ENCODE data around the gene KANSL1L. TPM values are rescaled to one million over a fixed set of nuclear protein-coding genes. Genes with fewer than 3 reads are reported as not detected.

The KANSL1L gene
- total and polyA plus RNA-seq, 2 donors (not counting 1 experiment from before 2014, with no cell fraction given), result 7.3 to 26.1 TPM

DNA sequence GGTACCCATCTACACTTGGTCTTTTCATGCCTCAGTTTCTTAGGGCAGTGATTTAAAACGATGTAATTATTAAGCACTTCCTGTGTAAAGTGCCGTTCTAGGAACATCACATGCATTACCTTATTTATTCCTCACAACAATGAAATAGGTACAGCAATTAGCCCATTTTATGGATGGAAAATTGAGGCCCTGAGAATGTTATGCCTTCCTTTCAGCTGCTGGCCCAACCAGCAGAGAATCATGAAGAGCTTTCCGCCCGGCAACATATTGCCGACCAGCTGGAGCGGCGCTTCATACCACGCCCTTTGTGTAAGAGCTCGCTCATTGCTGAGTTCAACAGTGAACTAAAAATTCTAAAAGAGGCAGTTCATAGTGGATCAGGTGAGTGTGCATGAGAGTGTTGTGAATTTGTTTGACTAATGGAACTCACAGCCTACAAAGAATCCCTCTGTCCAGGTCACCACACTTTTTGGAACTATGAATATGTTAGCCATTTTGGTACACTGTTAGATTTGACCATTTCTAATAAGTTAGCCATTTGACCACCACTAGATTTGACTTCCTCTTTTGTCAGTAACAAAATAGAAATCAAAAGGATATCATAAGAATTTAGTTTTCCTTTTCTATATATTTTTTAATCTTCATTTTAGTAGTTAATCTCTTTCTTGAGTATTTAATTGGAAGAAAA is 194.4 kb downstream of the KANSL1L start:
- Histone ChIP-seq H3K27ac (ENCODE audit: insufficient read depth, low read length) (no peak overlapping the region), H3K4me2 (ENCODE audit: extremely low read depth, insufficient read depth, low read length) (no peak overlapping the region), H3K4me3 (replicated peaks in 1 of 4; ENCODE audit: control extremely low read depth in 1 of 4, insufficient read depth in 1 of 4, low read depth in 3 of 4, low read length in 4 of 4) (no peak overlapping the region), H3K4me1 (ENCODE audit: control insufficient read depth, extremely low read depth, insufficient read depth, low read length) (no peaks in the 10 kb centered on the region), H2AFZ (ENCODE audit: low read length) (no peak overlapping the region), H4K20me1 (ENCODE audit: control insufficient read depth, extremely low read depth, insufficient read depth, low read length) (no peaks in the 10 kb centered on the region), H3K36me3 (ENCODE audit: control insufficient read depth, insufficient read depth, low read length) (no peaks in the 10 kb centered on the region), H3K79me2 (ENCODE audit: control insufficient read depth, insufficient read depth, low read length) (no peaks in the 10 kb centered on the region), H3K9me3 (ENCODE audit: control insufficient read depth, insufficient read depth, low read depth, low read length) (no peaks in the 10 kb centered on the region), H3K9ac (ENCODE audit: insufficient read depth, low read length) (no peak overlapping the region), H3K27me3 (ENCODE audit: control insufficient read depth, insufficient read depth, low read length) (no peaks in the 10 kb centered on the region)
- TF ChIP-seq EZH2 (IDR thresholded peaks at IDR 0.05; ENCODE audit: low read length, missing control alignments), result no peak
- TF ChIP-seq CTCF (conservative IDR thresholded peaks at IDR 0.05 in 1 of 2, IDR thresholded peaks at IDR 0.05 in 1 of 2; ENCODE audit: low read depth in 1 of 2, low read length in 2 of 2), result no peak
- DNase-seq (ENCODE audit: low read depth in 2 of 2), result no peak

GRCh38 chr2:209974576-209974975 is 196.6 kb downstream of the KANSL1L start:
- Histone ChIP-seq H3K27me3 (ENCODE audit: control insufficient read depth, insufficient read depth, low read length) (no peaks in the 10 kb centered on the region), H3K4me3 (replicated peaks in 1 of 4; ENCODE audit: control extremely low read depth in 1 of 4, insufficient read depth in 1 of 4, low read depth in 3 of 4, low read length in 4 of 4) (no peak overlapping the region), H3K9me3 (ENCODE audit: control insufficient read depth, insufficient read depth, low read depth, low read length) (no peaks in the 10 kb centered on the region), H2AFZ (ENCODE audit: low read length) (no peak overlapping the region), H4K20me1 (ENCODE audit: control insufficient read depth, extremely low read depth, insufficient read depth, low read length) (no peaks in the 10 kb centered on the region), H3K4me2 (ENCODE audit: extremely low read depth, insufficient read depth, low read length) (no peak overlapping the region), H3K36me3 (ENCODE audit: control insufficient read depth, insufficient read depth, low read length) (no peaks in the 10 kb centered on the region), H3K79me2 (ENCODE audit: control insufficient read depth, insufficient read depth, low read length) (no peaks in the 10 kb centered on the region), H3K4me1 (ENCODE audit: control insufficient read depth, extremely low read depth, insufficient read depth, low read length) (no peaks in the 10 kb centered on the region), H3K9ac (ENCODE audit: insufficient read depth, low read length) (no peak overlapping the region), H3K27ac (ENCODE audit: insufficient read depth, low read length) (no peak overlapping the region)
- DNase-seq (ENCODE audit: low read depth in 2 of 2), result no peak
- no peak for TF ChIP-seq CTCF (conservative IDR thresholded peaks at IDR 0.05 in 1 of 2, IDR thresholded peaks at IDR 0.05 in 1 of 2; ENCODE audit: low read depth in 1 of 2, low read length in 2 of 2)
- TF ChIP-seq EZH2 (IDR thresholded peaks at IDR 0.05; ENCODE audit: low read length, missing control alignments), result no peak

DNA sequence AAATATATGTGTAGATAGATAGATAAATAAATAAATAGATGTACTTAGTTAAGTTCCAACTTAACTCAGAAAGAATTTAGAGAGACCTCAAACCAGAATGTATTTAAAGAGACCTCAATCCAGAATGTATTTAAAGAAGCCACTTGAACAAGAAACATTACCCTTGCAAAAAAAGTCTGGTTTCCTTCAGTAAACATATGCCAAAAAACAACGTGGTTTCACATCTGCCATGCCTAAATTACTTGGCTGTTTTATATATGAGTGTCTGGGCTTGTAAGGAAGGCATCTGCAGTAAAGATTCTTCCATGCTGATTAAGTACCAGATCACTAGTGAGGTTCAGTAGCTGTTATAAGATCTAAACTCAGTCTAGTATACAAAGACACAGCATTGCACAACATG is 197.9 kb downstream of the KANSL1L start:
- no peaks in the 10 kb centered on the region for H3K79me2 ChIP-seq (ENCODE audit: control insufficient read depth, insufficient read depth, low read length)
- no peak overlapping the region for H3K4me3 ChIP-seq (replicated peaks in 1 of 4; ENCODE audit: control extremely low read depth in 1 of 4, insufficient read depth in 1 of 4, low read depth in 3 of 4, low read length in 4 of 4)
- no peaks in the 10 kb centered on the region for H4K20me1 ChIP-seq (ENCODE audit: control insufficient read depth, extremely low read depth, insufficient read depth, low read length)
- no peak overlapping the region for H3K4me2 ChIP-seq (ENCODE audit: extremely low read depth, insufficient read depth, low read length)
- DNase-seq (ENCODE audit: low read depth in 2 of 2), result peak; percentile 9 to 17
- no peaks in the 10 kb centered on the region for H3K4me1 ChIP-seq (ENCODE audit: control insufficient read depth, extremely low read depth, insufficient read depth, low read length)
- no peak overlapping the region for H3K9ac ChIP-seq (ENCODE audit: insufficient read depth, low read length)
- TF ChIP-seq CTCF (conservative IDR thresholded peaks at IDR 0.05 in 1 of 2, IDR thresholded peaks at IDR 0.05 in 1 of 2; ENCODE audit: low read depth in 1 of 2, low read length in 2 of 2), result no peak
- no peak for TF ChIP-seq EZH2 (IDR thresholded peaks at IDR 0.05; ENCODE audit: low read length, missing control alignments)
- no peaks in the 10 kb centered on the region for H3K9me3 ChIP-seq (ENCODE audit: control insufficient read depth, insufficient read depth, low read depth, low read length)
- H3K27me3 ChIP-seq (ENCODE audit: control insufficient read depth, insufficient read depth, low read length), result no peaks in the 10 kb centered on the region
- H3K27ac ChIP-seq (ENCODE audit: insufficient read depth, low read length), result no peak overlapping the region
- H2AFZ ChIP-seq (ENCODE audit: low read length), result no peak overlapping the region
- H3K36me3 ChIP-seq (ENCODE audit: control insufficient read depth, insufficient read depth, low read length), result no peaks in the 10 kb centered on the region

Other genes with a start within 250 kb of the KANSL1L start
- 69.9 and 81.3 TPM in 2 replicates for gene RPE, start 168.8 kb downstream of the KANSL1L start, total RNA-seq
- gene RPE, start 168.8 kb downstream of the KANSL1L start, polyA plus RNA-seq, result 71.2 and 75.1 TPM in 2 replicates
- 0.50 and 0.51 TPM in 2 replicates for gene ACADL, start 54.0 kb upstream of the KANSL1L start, total RNA-seq
- 0.03 and 0.07 TPM in 2 replicates for gene ACADL, start 54.0 kb upstream of the KANSL1L start, polyA plus RNA-seq
- not detected in 2 replicates for gene MYL1, start 143.8 kb upstream of the KANSL1L start, total RNA-seq
- not detected in 2 replicates for gene MYL1, start 143.8 kb upstream of the KANSL1L start, polyA plus RNA-seq

Data from fibroblast of lung (primary cell).